DOHH2 (cell line): ENCODE results near the gene NAP1L5.

Source experiments
- CTCF ChIP-seq: fragments of 200-600 bp; sonication (generic); IDR thresholded peaks from one replicate; pipeline ENCODE4 v1.5.1; 2014; ENCODE audit warnings: antibody characterized with exemption, mild to moderate bottlenecking, low read depth, low read length; ENCODE audit not compliant: poor library complexity, severe bottlenecking
- EZH2phosphoT487 ChIP-seq: fragments of 200-600 bp; sonication (generic); IDR thresholded peaks from 2 replicates; pipeline ENCODE4 v1.6.1; 2017; ENCODE audit warnings: borderline replicate concordance, mild to moderate bottlenecking, antibody characterized with exemption, low read length, moderate library complexity, mixed read lengths

DNA sequence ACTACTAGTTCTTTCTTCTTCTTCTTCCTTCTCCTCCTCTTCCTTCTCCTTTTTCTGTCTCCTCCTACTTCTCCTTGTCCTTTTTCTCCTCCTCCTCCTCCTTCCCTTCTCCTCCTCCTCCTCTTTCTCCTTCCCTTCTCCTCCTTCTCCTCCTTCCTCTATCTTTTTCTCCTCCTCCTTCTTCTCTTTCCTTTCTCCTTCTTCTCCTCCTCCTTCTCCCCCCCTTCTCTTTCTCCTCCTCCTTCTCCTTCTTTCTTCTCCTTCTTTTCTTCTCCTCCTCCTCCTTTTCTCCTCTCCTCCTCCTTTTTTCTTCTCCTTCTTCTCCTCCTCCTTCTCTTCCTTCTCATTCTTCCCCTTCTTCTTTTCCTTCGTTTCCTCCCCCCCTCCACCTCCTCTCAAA is 21.8 kb upstream of the NAP1L5 start:
- TF ChIP-seq CTCF (no peak), EZH2phosphoT487 (no peak)
